Stomach (tissue), 4 donors: ENCODE results near the gene ELOVL5.

ENCODE experiments used
- POLR2A ChIP-seq, 4 donors: fragments of 450-650 bp; IDR thresholded peaks; one replicate each; pipeline ENCODE4 v1.6.1; 2016; ENCODE audit warnings: antibody characterized with exemption in 4 of 4, control low read depth in 2 of 4, mild to moderate bottlenecking in 1 of 4, moderate library complexity in 1 of 4
- POLR2AphosphoS5 ChIP-seq, 3 donors: sonication (generic); formaldehyde crosslinking; IDR thresholded peaks; one replicate each; pipeline ENCODE4 v1.6.1; 2016; ENCODE audit warnings: antibody characterized with exemption in 3 of 3
- TF ChIP-seq, protein P1 (sequence below), 7 experiments: fragments of 450-650 bp in 4 of 7; fragments of 200-600 bp in 3 of 7; sonication (generic) in 3 of 7; IDR thresholded peaks; one replicate each; pipeline ENCODE4 v1.5.1; 2016 to 2019; ENCODE audit warnings: antibody characterized with exemption in 7 of 7, control low read depth in 2 of 7, mild to moderate bottlenecking in 1 of 7

DNA sequence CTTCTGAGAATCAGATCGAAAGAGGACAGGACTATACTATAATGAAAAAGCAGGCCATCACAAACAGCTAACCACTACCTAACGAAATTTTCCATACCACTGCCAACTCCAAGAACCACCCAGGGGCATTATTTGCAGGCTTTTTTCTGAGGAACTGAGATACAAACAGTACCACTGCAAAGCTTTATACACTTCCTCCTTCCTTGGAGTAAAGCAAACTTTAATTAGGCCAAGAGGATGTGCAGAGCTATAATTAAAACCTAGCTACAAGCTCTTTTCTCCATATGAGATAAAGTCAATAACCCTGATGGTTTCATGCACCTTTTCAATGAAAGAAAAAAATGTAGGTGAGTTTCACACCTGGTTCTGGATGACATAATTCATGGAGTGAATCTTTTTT is 68.5 kb downstream of the ELOVL5 start:
- TF ChIP-seq POLR2A (IDR thresholded peaks at IDR 0.05) (no peak), POLR2AphosphoS5 (IDR thresholded peaks at IDR 0.05) (no peak)
- TF ChIP-seq, protein P1, sequence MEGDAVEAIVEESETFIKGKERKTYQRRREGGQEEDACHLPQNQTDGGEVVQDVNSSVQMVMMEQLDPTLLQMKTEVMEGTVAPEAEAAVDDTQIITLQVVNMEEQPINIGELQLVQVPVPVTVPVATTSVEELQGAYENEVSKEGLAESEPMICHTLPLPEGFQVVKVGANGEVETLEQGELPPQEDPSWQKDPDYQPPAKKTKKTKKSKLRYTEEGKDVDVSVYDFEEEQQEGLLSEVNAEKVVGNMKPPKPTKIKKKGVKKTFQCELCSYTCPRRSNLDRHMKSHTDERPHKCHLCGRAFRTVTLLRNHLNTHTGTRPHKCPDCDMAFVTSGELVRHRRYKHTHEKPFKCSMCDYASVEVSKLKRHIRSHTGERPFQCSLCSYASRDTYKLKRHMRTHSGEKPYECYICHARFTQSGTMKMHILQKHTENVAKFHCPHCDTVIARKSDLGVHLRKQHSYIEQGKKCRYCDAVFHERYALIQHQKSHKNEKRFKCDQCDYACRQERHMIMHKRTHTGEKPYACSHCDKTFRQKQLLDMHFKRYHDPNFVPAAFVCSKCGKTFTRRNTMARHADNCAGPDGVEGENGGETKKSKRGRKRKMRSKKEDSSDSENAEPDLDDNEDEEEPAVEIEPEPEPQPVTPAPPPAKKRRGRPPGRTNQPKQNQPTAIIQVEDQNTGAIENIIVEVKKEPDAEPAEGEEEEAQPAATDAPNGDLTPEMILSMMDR (IDR thresholded peaks at IDR 0.05), result no peak
